ENCODE data around the gene NOS1. TPM values are rescaled to one million over a fixed set of nuclear protein-coding genes. Genes with fewer than 3 reads are reported as not detected.

The NOS1 gene
- total RNA-seq, 1 experiment from 2014 or later: 2.3 TPM

- no peaks in the 10 kb centered on the region for H3K36me3 Mint-ChIP-seq (ENCODE audit: insufficient read depth in 1 of 3, low read depth in 3 of 3)
- no peak for DNase-seq
- Histone ChIP-seq H4K5ac (ENCODE audit: insufficient read length, low read depth, low read length) (no peak overlapping the region), H2BK12ac (ENCODE audit: insufficient read length, low read depth, low read length) (no peak overlapping the region), H2BK120ac (ENCODE audit: low read depth, low read length, poor library complexity, severe bottlenecking) (no peak overlapping the region), H3K79me1 (ENCODE audit: insufficient read depth, low read depth, low read length, poor library complexity, severe bottlenecking) (no peaks in the 10 kb centered on the region), H3K14ac (ENCODE audit: insufficient read depth, low read length) (no peak overlapping the region), H3K23me2 (ENCODE audit: insufficient read length, low read depth, low read length, poor library complexity, severe bottlenecking) (no peaks in the 10 kb centered on the region), H4K91ac (ENCODE audit: insufficient read length, low read depth, low read length) (no peak overlapping the region), H3K4me1 (ENCODE audit: insufficient read depth, low read length) (no peaks in the 10 kb centered on the region; the same call in 1 of the 2 replicates), H3K27ac (ENCODE audit: insufficient read length, low read depth, low read length) (no peak overlapping the region), H4K8ac (replicated peaks; ENCODE audit: insufficient read length, low read depth, low read length) (no peak overlapping the region), H3K18ac (ENCODE audit: insufficient read length, low read depth, low read length) (no peak overlapping the region), H3K4me2 (ENCODE audit: insufficient read depth, insufficient read length, low read length) (no peak overlapping the region), H2BK20ac (ENCODE audit: low read depth, low read length, poor library complexity, severe bottlenecking) (no peak overlapping the region), H2BK15ac (ENCODE audit: low read depth, low read length) (no peak overlapping the region), H3K56ac (ENCODE audit: insufficient read length, low read depth, low read length) (no peak overlapping the region), H3T11ph (ENCODE audit: low read length) (no peak overlapping the region), H2AFZ (ENCODE audit: low read length) (no peak overlapping the region), H3K4ac (ENCODE audit: low read depth, low read length) (no peak overlapping the region), H3K9me3 (ENCODE audit: control insufficient read depth, low read depth, low read length) (no peaks in the 10 kb centered on the region), H4K20me1 (ENCODE audit: control insufficient read depth, insufficient read depth, insufficient read length) (no peaks in the 10 kb centered on the region), H3K27me3 (ENCODE audit: insufficient read depth, low read length) (no peaks in the 10 kb centered on the region), H2BK5ac (ENCODE audit: insufficient read length, low read length) (no peak overlapping the region), H3K9ac (ENCODE audit: extremely low read depth, insufficient read length, low read length) (no peak overlapping the region), H3K79me2 (ENCODE audit: insufficient read depth, low read length) (no peaks in the 10 kb centered on the region), H2AK5ac (ENCODE audit: insufficient read length, low read length) (no peak overlapping the region), H3K23ac (ENCODE audit: insufficient read length, low read depth, low read length) (no peak overlapping the region)
- H3K4me1 Mint-ChIP-seq: peaks cover 13 to 25% of the 10 kb centered on the region in 2 experiments
- no CpG with 5 or more reads among the region's 6 CpGs for WGBS (ENCODE audit: extremely low coverage, insufficient read length, low lambda C conversion rate)
- H3K9me3 Mint-ChIP-seq: no peaks in the 10 kb centered on the region
- H3K4me3 Mint-ChIP-seq: no peak overlapping the region; a peak in 1 of 5 replicates
- no peak overlapping the region for H3K27ac Mint-ChIP-seq
- no peak for TF ChIP-seq CTCF (conservative IDR thresholded peaks at IDR 0.05)
- peaks cover 10% of the 10 kb centered on the region for H3K27me3 Mint-ChIP-seq (ENCODE audit: low read depth)
These were observed 151.0 kb downstream of the NOS1 start for GRCh38 chr12:117210266-117210918.
